Endothelial cell of umbilical vein (primary cell): ENCODE results near the gene LRRC8D. TPM values are rescaled to one million over a fixed set of nuclear protein-coding genes. Genes with fewer than 3 reads are reported as not detected.
"Not testable (repeated sequence)": the region's sequence is repeated elsewhere in the genome, so short reads cannot be mapped to it uniquely, and the experiment has no call there.

Experiments
- BruUV-seq: library from RNA; stranded (reverse); fragments of 400-500 nt; replicated peaks from 2 replicates; lab custom pipeline; 2021; lab: Mats Ljungman, UMichigan
- CTCF ChIA-PET: fragments of 300-600, 350-600 bp; sonication (Branson Sonifier 250); formaldehyde crosslinking; loops from one replicate; lab custom pipeline; 2021; ENCODE audit warnings: antibody characterized with exemption, inconsistent platforms; lab: Charles Lee
- POLR2A ChIA-PET: fragments of 300-600, 350-600 bp; sonication (Branson Sonifier 250); formaldehyde crosslinking; loops from one replicate; lab custom pipeline; 2021; ENCODE audit warnings: antibody characterized with exemption, inconsistent platforms; lab: Charles Lee
- DNase-seq: peaks from one replicate; pipeline ENCODE4 v3.0.0-alpha.2; 2011; ENCODE audit warnings: low read depth, low spot score
- FAIRE-seq: peaks from 2 replicates; lab custom pipeline; 2011; peaks lifted over from hg19 to GRCh38; lab: Jason Lieb, UNC
- H2AFZ ChIP-seq: 2 replicates; pipeline ENCODE4 v1.6.0; 2012; ENCODE audit warnings: low read depth, low read length, control low read depth, inconsistent platforms
- H3K27ac ChIP-seq: 2 replicates; pipeline ENCODE4 v1.5.1; 2011; ENCODE audit warnings: low read depth, mild to moderate bottlenecking, control low read depth, low read length, moderate library complexity; ENCODE audit not compliant: insufficient read depth
- H3K27me3 ChIP-seq, 2 experiments: 2 replicates each; pipeline versions ENCODE4 v1.6.0 to v1.6.1; 2011; ENCODE audit warnings: low read length in 2 of 2, mixed read lengths in 1 of 2; ENCODE audit not compliant: control insufficient read depth in 2 of 2, insufficient read depth in 2 of 2
- H3K36me3 ChIP-seq, 2 experiments: 2 replicates in 1 of 2; 3 replicates in 1 of 2; pipeline ENCODE4 v1.5.1; 2011; ENCODE audit warnings: low read length in 2 of 2, mild to moderate bottlenecking in 1 of 2, moderate library complexity in 1 of 2; ENCODE audit not compliant: control insufficient read depth in 2 of 2, insufficient read depth in 2 of 2; ENCODE audit errors: extremely low read depth in 1 of 2
- H3K4me1 ChIP-seq: 3 replicates; pipeline ENCODE4 v1.5.1; 2011; ENCODE audit warnings: mild to moderate bottlenecking, low read length; ENCODE audit not compliant: control insufficient read depth, insufficient read depth; ENCODE audit errors: extremely low read depth
- H3K4me2 ChIP-seq: 2 replicates; pipeline ENCODE4 v1.6.1; 2011; ENCODE audit warnings: low read length, control low read depth, mixed read lengths; ENCODE audit not compliant: insufficient read depth
- H3K4me3 ChIP-seq, 3 experiments: fragments of 200-600 bp in 1 of 3; sonication (generic), shearing (Covaris generic) in 1 of 3; replicated peaks in 1 of 3; 2 replicates each; pipeline ENCODE4 v1.5.1; 2011 to 2016; ENCODE audit warnings: control low read depth in 3 of 3, low read length in 3 of 3, mild to moderate bottlenecking in 2 of 3, inconsistent platforms in 1 of 3, low read depth in 1 of 3, moderate library complexity in 1 of 3; ENCODE audit not compliant: insufficient read depth in 1 of 3
- H3K79me2 ChIP-seq: 2 replicates; pipeline ENCODE4 v1.6.0; 2012; ENCODE audit warnings: low read length, inconsistent platforms; ENCODE audit not compliant: control insufficient read depth, insufficient read depth
- H3K9ac ChIP-seq: replicated peaks from 2 replicates; pipeline ENCODE3; 2011; ENCODE audit warnings: low read length, control low read depth; ENCODE audit not compliant: insufficient read depth; ENCODE audit errors: extremely low read depth
- H3K9me1 ChIP-seq: replicated peaks from 3 replicates; pipeline ENCODE4 v1.6.0; 2011; ENCODE audit warnings: mild to moderate bottlenecking, low read length; ENCODE audit not compliant: control insufficient read depth, insufficient read depth; ENCODE audit errors: extremely low read depth
- H3K9me3 ChIP-seq: replicated peaks from 2 replicates; pipeline ENCODE4 v1.5.1; 2012; ENCODE audit warnings: low read length, inconsistent platforms; ENCODE audit not compliant: control insufficient read depth, insufficient read depth
- H4K20me1 ChIP-seq: replicated peaks from 2 replicates; pipeline ENCODE3; 2011; ENCODE audit warnings: mild to moderate bottlenecking, low read length; ENCODE audit not compliant: control insufficient read depth, insufficient read depth; ENCODE audit errors: extremely low read depth
- EZH2 ChIP-seq: IDR thresholded peaks from 2 replicates; pipeline ENCODE4 v1.6.1; 2012; ENCODE audit warnings: borderline replicate concordance, low read depth, mild to moderate bottlenecking, moderate library complexity, low read length, inconsistent platforms; ENCODE audit not compliant: severe bottlenecking
- FOS ChIP-seq: IDR thresholded peaks from 2 replicates; pipeline ENCODE4 v1.6.1; 2011; ENCODE audit warnings: mild to moderate bottlenecking, low read length, moderate library complexity, borderline replicate concordance; ENCODE audit not compliant: insufficient read depth
- JUN ChIP-seq: IDR thresholded peaks from 2 replicates; pipeline ENCODE4 v1.6.1; 2011; ENCODE audit warnings: borderline replicate concordance, low read depth; ENCODE audit not compliant: insufficient read length, insufficient read depth
- MYC ChIP-seq: IDR thresholded peaks from one replicate; pipeline ENCODE4 v1.6.1; 2011; ENCODE audit warnings: mild to moderate bottlenecking, low read depth, low read length
- POLR2AphosphoS5 ChIP-seq: IDR thresholded peaks from 2 replicates; pipeline ENCODE4 v1.6.1; 2012; ENCODE audit warnings: low read depth, mild to moderate bottlenecking, control low read depth, low read length, moderate library complexity; ENCODE audit not compliant: insufficient read depth
- dilution Hi-C: fragments of 300-500 bp; cut with MboI; formaldehyde crosslinking; loops from one replicate; pipeline ENCODE4 v1.15.0; 2019; ENCODE audit warnings: low sequenced_read_pairs; ENCODE audit not compliant: extremely low pct_ligation_motif_present
- intact Hi-C: fragments of 100-400 bp; cut with micrococcal nuclease; formaldehyde crosslinking; loops from one replicate; pipeline ENCODE4 v1.10.0; 2022
- polyA plus RNA-seq, 4 experiments: library from polyadenylated mRNA; depleted of rRNA in 3 of 4; stranded (reverse) in 3 of 4; unstranded in 1 of 4; fragments of >200 nt; gene quantifications; 2 replicates each; pipeline versions ENCODE4 v1.2.1 to v1.2.3, GENCODE V29; 2011 to 2012; ENCODE audit warnings: missing spikeins in 1 of 4
- total RNA-seq: library from RNA; stranded (reverse); gene quantifications from 2 replicates; pipeline ENCODE4 v1.2.3, GENCODE V29; 2021

The LRRC8D gene
- total and polyA plus RNA-seq, 2 donors (not counting 3 experiments of a cell fraction or from before 2014, with no cell fraction given): 31.9 to 37.7 TPM

- Histone ChIP-seq H3K9me3 (no peaks in the 10 kb centered on the region), H3K4me1 (peaks cover 3% of the 10 kb centered on the region), H3K27ac (no peak overlapping the region), H4K20me1 (no peaks in the 10 kb centered on the region), H2AFZ (no peak overlapping the region), H3K27me3 (no peaks in the 10 kb centered on the region), H3K9ac (no peak overlapping the region), H3K9me1 (no peaks in the 10 kb centered on the region), H3K4me3 (no peak overlapping the region), H3K36me3 (no peaks in the 10 kb centered on the region), H3K4me2 (no peak overlapping the region), H3K79me2 (no peaks in the 10 kb centered on the region)
- FAIRE-seq (no peak), DNase-seq (no peak)
- ChIA-PET POLR2A (no interaction called here), CTCF (interaction anchor here (0.9 kb wide), 1 partner anchor 10 kb away, joined by 3 read pairs; no protein-coding TSS in a partner anchor)
- intact Hi-C loops (no loop called here), dilution Hi-C loops (no loop called here)
- no TSS peak for BruUV-seq
- TF ChIP-seq JUN (no peak), EZH2 (no peak), MYC (no peak), FOS (no peak), POLR2AphosphoS5 (no peak)
These were observed 26.4 kb upstream of the LRRC8D start for GRCh38 chr1:89794406-89794805.

DNA sequence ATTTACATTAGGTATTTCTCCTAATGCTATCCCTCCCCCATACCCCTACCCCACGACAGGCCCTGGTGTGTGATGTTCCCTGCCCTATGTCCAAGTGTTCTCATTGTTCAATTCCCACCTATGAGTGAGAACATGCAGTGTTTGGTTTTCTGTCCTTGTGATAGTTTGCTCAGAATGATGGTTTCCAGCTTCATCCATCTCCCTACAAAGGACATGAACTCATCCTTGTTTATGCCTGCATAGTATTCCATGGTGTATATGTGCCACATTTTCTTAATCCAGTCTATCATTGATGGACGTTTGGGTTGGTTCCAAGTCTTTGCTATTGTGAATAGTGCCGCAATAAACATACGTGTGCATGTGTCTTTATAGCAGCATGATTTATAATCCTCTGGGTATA, 25.3 kb upstream of the LRRC8D start:
- BruUV-seq, H3K4me3 ChIP-seq, H3K9me3 ChIP-seq, DNase-seq, H3K4me1 ChIP-seq, CTCF ChIA-PET, H3K9ac ChIP-seq, FAIRE-seq, H3K9me1 ChIP-seq, H3K36me3 ChIP-seq, intact Hi-C loops, H3K4me2 ChIP-seq, H3K27me3 ChIP-seq, H3K79me2 ChIP-seq, dilution Hi-C loops, H4K20me1 ChIP-seq, POLR2A ChIA-PET, H2AFZ ChIP-seq, H3K27ac ChIP-seq: not testable (repeated sequence)

- DNase-seq, H3K36me3 ChIP-seq, H3K4me3 ChIP-seq, H3K79me2 ChIP-seq, H4K20me1 ChIP-seq, H3K9me3 ChIP-seq, H2AFZ ChIP-seq, H3K9me1 ChIP-seq, CTCF ChIA-PET, FAIRE-seq, H3K27ac ChIP-seq, H3K9ac ChIP-seq, H3K27me3 ChIP-seq, H3K4me2 ChIP-seq, intact Hi-C loops, POLR2A ChIA-PET, dilution Hi-C loops, BruUV-seq, H3K4me1 ChIP-seq: not testable (repeated sequence)
These were observed 23.0 kb upstream of the LRRC8D start for GRCh38 chr1:89797876-89798275.
